PC-9 (cell line): ENCODE measurements around the gene YAP1. TPM values are rescaled to one million over a fixed set of nuclear protein-coding genes. Genes with fewer than 3 reads are reported as not detected.

ENCODE experiments used
- BruUV-seq: library from RNA; stranded (reverse); fragments of 400-500 nt; replicated peaks from 2 replicates; lab custom pipeline; 2021; lab: Mats Ljungman, UMichigan
- CTCF ChIA-PET: fragments of 300-600 bp; sonication (Branson Sonifier 250); formaldehyde crosslinking; loops from one replicate; lab custom pipeline; 2022; ENCODE audit warnings: antibody characterized with exemption; lab: Charles Lee
- POLR2A ChIA-PET: fragments of 300-600 bp; sonication (Branson Sonifier 250); formaldehyde crosslinking; loops from one replicate; lab custom pipeline; 2022; ENCODE audit warnings: antibody characterized with exemption; ENCODE audit not compliant: unreplicated experiment; lab: Charles Lee
- DNase-seq, 2 experiments: peaks; one replicate each; pipeline versions ENCODE4 v3.0.0 to v3.0.0-alpha.2; 2015 to 2022; ENCODE audit warnings: mixed read lengths in 1 of 2
- H2AFZ ChIP-seq: fragments of 200-600 bp; sonication (generic); 2 replicates; pipeline ENCODE4 v1.8.1; 2017; ENCODE audit warnings: antibody characterized with exemption
- H3F3A ChIP-seq: fragments of 200-600 bp; sonication (generic); 2 replicates; pipeline ENCODE4 v1.8.1; 2017; ENCODE audit warnings: antibody characterized with exemption, mild to moderate bottlenecking, low read depth; ENCODE audit not compliant: insufficient read depth
- H3K27ac ChIP-seq: fragments of 200-600 bp; sonication (generic); 2 replicates; pipeline ENCODE4 v1.6.1; 2016; ENCODE audit warnings: mixed run types
- H3K27me3 ChIP-seq: fragments of 200-600 bp; sonication (generic); 2 replicates; pipeline ENCODE4 v1.6.1; 2016; ENCODE audit warnings: low read depth, mixed run types; ENCODE audit not compliant: insufficient read depth
- H3K36me3 ChIP-seq: fragments of 200-600 bp; sonication (generic); 2 replicates; pipeline ENCODE4 v1.6.1; 2016; ENCODE audit warnings: low read depth, mixed run types
- H3K4me1 ChIP-seq: fragments of 200-600 bp; sonication (generic); replicated peaks from 2 replicates; pipeline ENCODE4 v1.6.1; 2016; ENCODE audit warnings: mixed run types; ENCODE audit not compliant: insufficient read depth
- H3K4me2 ChIP-seq: fragments of 200-600 bp; sonication (generic); 2 replicates; pipeline ENCODE4 v1.6.1; 2017; ENCODE audit warnings: mixed run types
- H3K4me3 ChIP-seq: fragments of 200-600 bp; sonication (generic); 2 replicates; pipeline ENCODE4 v1.6.1; 2016; ENCODE audit warnings: mixed run types
- H3K79me2 ChIP-seq: fragments of 200-600 bp; sonication (generic); 2 replicates; pipeline ENCODE4 v1.6.1; 2017; ENCODE audit warnings: low read depth, mixed run types
- H3K9me2 ChIP-seq: fragments of 200-600 bp; sonication (generic); 2 replicates; pipeline ENCODE4 v1.8.1; 2017; ENCODE audit warnings: mild to moderate bottlenecking; ENCODE audit not compliant: insufficient read depth
- H3K9me3 ChIP-seq: fragments of 200-600 bp; sonication (generic); 2 replicates; pipeline ENCODE4 v1.8.1; 2016; ENCODE audit warnings: low read depth; ENCODE audit not compliant: insufficient read depth
- H4K20me1 ChIP-seq: fragments of 200-600 bp; sonication (generic); 2 replicates; pipeline ENCODE4 v1.8.1; 2017; ENCODE audit not compliant: insufficient read depth
- EZH2 ChIP-seq: fragments of 200-600 bp; sonication (generic); IDR thresholded peaks from 2 replicates; pipeline ENCODE4 v1.8.0; 2017; ENCODE audit warnings: antibody characterized with exemption, low read depth
- intact Hi-C: fragments of 100-400 bp; cut with micrococcal nuclease; formaldehyde crosslinking; loops from one replicate; pipeline ENCODE4 v1.10.0; 2022; ENCODE audit not compliant: unreplicated experiment
- total RNA-seq: library from RNA; stranded (reverse); gene quantifications from 2 replicates; pipeline ENCODE4 v1.2.3, GENCODE V29; 2021
- TF ChIP-seq, protein P1 (sequence below): fragments of 200-600 bp; sonication (generic); conservative IDR thresholded peaks from 2 replicates; pipeline ENCODE4 v1.6.1; 2017; ENCODE audit warnings: mixed run types, antibody characterized with exemption, mild to moderate bottlenecking, moderate library complexity

The YAP1 gene
- total RNA-seq, 1 experiment from 2014 or later: 111 TPM

DNA sequence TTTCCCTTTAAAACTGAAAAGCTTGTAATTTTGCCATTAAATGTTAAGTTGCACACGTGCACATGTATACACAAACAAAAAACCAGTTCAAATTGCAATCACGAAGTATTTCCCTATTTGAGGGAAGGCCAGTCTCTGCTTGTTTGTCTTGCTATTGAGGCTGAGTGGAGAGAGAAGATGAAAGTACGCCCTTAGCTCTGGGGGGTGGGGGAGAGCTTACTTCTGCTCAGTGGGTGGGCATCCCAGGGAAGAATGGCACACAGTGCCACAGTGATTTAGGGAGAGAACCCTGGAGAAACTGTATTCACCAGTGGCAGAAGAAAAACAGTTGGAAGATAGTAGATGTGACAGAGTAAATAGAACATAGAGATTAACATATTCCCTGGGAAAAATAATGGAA, 8.7 kb downstream of the YAP1 start:
- intact Hi-C loops: no loop called here
- Histone ChIP-seq H3K27ac (peak overlapping the region; percentile 69), H2AFZ (no peak overlapping the region), H4K20me1 (peaks cover 11% of the 10 kb centered on the region), H3K9me2 (no peaks in the 10 kb centered on the region), H3K4me3 (no peak overlapping the region; the same call in 1 of the 2 replicates), H3K4me2 (peak overlapping the region; percentile 72), H3F3A (peaks cover 48% of the 10 kb centered on the region), H3K79me2 (peaks cover 100% of the 10 kb centered on the region), H3K4me1 (peaks cover 84% of the 10 kb centered on the region), H3K27me3 (no peaks in the 10 kb centered on the region), H3K9me3 (no peaks in the 10 kb centered on the region), H3K36me3 (peaks cover 47% of the 10 kb centered on the region)
- BruUV-seq: no TSS peak
- ChIA-PET CTCF (interaction anchor here (0.5 kb wide), 1 partner anchor 689 kb away, joined by 3 read pairs; no protein-coding TSS in a partner anchor), POLR2A (interaction anchor here (0.7 kb wide), 1 partner anchor 34 kb away, joined by 9 read pairs; no protein-coding TSS in a partner anchor)
- DNase-seq: no peak
- no peak for TF ChIP-seq EZH2
- TF ChIP-seq, protein P1, sequence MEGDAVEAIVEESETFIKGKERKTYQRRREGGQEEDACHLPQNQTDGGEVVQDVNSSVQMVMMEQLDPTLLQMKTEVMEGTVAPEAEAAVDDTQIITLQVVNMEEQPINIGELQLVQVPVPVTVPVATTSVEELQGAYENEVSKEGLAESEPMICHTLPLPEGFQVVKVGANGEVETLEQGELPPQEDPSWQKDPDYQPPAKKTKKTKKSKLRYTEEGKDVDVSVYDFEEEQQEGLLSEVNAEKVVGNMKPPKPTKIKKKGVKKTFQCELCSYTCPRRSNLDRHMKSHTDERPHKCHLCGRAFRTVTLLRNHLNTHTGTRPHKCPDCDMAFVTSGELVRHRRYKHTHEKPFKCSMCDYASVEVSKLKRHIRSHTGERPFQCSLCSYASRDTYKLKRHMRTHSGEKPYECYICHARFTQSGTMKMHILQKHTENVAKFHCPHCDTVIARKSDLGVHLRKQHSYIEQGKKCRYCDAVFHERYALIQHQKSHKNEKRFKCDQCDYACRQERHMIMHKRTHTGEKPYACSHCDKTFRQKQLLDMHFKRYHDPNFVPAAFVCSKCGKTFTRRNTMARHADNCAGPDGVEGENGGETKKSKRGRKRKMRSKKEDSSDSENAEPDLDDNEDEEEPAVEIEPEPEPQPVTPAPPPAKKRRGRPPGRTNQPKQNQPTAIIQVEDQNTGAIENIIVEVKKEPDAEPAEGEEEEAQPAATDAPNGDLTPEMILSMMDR: no peak

DNA sequence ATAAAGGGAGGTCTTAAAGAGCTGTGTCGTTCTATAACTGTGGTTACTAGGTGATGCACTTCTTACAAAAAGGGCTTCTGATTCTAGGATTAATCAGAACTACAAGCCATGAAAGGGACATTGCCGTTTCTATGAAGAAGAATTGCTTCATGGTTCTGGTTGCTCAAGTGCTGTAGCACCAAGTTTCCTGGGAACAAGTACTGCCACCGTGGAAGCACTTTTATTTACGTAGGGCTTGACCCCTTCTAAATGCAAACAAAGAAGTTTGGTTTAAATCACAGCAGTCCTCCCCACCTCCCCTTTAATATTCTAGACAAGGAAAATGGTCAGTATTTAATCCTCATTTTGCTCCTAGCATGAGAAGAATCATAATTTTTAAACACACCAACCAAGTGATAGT, 9.8 kb downstream of the YAP1 start:
- H3K36me3 ChIP-seq: peaks cover 46% of the 10 kb centered on the region
- H3K9me3 ChIP-seq: peaks cover 8% of the 10 kb centered on the region; the same call in 1 of the 2 replicates
- peaks cover 11% of the 10 kb centered on the region for H4K20me1 ChIP-seq
- ChIA-PET POLR2A (no interaction called here), CTCF (no interaction called here)
- H2AFZ ChIP-seq: no peak overlapping the region
- H3K27me3 ChIP-seq: no peaks in the 10 kb centered on the region
- DNase-seq: peak in 1 of 2 experiments; percentile 88
- H3K4me3 ChIP-seq: peak overlapping the region; percentile 35; the same call in 1 of the 2 replicates
- H3K27ac ChIP-seq: peak overlapping the region; percentile 69
- intact Hi-C loops: no loop called here
- H3K79me2 ChIP-seq: peaks cover 100% of the 10 kb centered on the region
- H3K4me2 ChIP-seq: peak overlapping the region; percentile 72
- peaks cover 48% of the 10 kb centered on the region for H3F3A ChIP-seq
- TF ChIP-seq EZH2: no peak
- TF ChIP-seq, protein P1: no peak
- BruUV-seq: no TSS peak
- no peaks in the 10 kb centered on the region for H3K9me2 ChIP-seq
- peaks cover 74% of the 10 kb centered on the region for H3K4me1 ChIP-seq

DNA sequence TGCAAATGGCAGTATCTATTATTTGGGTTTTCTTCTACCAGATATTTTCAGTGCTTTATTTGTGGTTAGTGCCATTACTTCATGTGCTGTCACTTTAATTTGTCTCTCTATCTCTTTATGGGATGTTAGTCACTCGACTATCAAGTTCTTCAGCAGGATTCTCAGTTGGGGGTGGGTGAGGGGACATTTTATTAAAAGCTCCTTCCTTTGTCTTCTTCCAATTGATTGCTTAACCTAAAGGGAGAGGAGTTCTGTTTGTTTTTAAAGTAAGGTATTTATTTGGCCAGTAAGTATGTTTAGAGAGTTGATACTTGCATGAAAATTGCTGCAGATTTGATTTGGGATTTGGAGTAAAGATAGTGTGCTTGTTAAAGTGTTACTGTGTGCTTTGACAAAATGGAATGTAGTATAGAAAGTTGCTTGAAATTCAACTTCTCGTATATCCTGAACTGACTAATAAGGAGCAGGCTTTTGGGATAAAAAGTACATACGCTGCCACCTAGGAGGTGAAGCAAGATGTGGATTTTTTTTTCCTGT, 10.3 kb downstream of the YAP1 start:
- TF ChIP-seq, protein P1: no peak
- TF ChIP-seq EZH2: no peak
- Histone ChIP-seq H3K27me3 (no peaks in the 10 kb centered on the region), H4K20me1 (peaks cover 11% of the 10 kb centered on the region), H3K9me3 (peaks cover 9% of the 10 kb centered on the region; the same call in 1 of the 2 replicates), H3K36me3 (peaks cover 41% of the 10 kb centered on the region), H3K4me1 (peaks cover 69% of the 10 kb centered on the region), H3K79me2 (peaks cover 100% of the 10 kb centered on the region), H3F3A (peaks cover 48% of the 10 kb centered on the region), H3K9me2 (no peaks in the 10 kb centered on the region), H2AFZ (no peak overlapping the region), H3K4me2 (peak overlapping the region; percentile 72), H3K27ac (peak overlapping the region; percentile 69), H3K4me3 (peak overlapping the region; percentile 35; the same call in 1 of the 2 replicates)
- CTCF ChIA-PET: no interaction called here
- POLR2A ChIA-PET: interaction anchor here (0.5 to 0.8 kb wide), 2 partner anchors 11 to 48 kb away, joined by 3 to 9 read pairs; no protein-coding TSS in a partner anchor
- intact Hi-C loops: no loop called here
- DNase-seq: peak in 1 of 2 experiments; percentile 89
- BruUV-seq: no TSS peak
